GM13977 (cell line): Measurements from ENCODE around the gene PGM2L1.
A peak's percentile ranks its signal among the peaks of the same experiment; 100 is the strongest.

Source experiments
- DNase-seq: peaks from one replicate; pipeline ENCODE4 v3.0.0; 2012; ENCODE audit warnings: low spot score
- in situ Hi-C: fragments of 300-500 bp; cut with MboI; formaldehyde crosslinking; loops from one replicate; pipeline ENCODE4 v1.12.0; 2022; ENCODE audit warnings: low sequenced_read_pairs, low pct_unique_long_range_greater_than_20kb, mixed read lengths, inconsistent platforms; ENCODE audit not compliant: unreplicated experiment
- TF ChIP-seq, protein P1 (sequence below): IDR thresholded peaks from 2 replicates; pipeline ENCODE4 v1.5.1; 2012; ENCODE audit warnings: mild to moderate bottlenecking, control low read depth; ENCODE audit not compliant: insufficient read depth; ENCODE audit errors: extremely low read depth, missing control alignments

Gene PGM2L1

DNA sequence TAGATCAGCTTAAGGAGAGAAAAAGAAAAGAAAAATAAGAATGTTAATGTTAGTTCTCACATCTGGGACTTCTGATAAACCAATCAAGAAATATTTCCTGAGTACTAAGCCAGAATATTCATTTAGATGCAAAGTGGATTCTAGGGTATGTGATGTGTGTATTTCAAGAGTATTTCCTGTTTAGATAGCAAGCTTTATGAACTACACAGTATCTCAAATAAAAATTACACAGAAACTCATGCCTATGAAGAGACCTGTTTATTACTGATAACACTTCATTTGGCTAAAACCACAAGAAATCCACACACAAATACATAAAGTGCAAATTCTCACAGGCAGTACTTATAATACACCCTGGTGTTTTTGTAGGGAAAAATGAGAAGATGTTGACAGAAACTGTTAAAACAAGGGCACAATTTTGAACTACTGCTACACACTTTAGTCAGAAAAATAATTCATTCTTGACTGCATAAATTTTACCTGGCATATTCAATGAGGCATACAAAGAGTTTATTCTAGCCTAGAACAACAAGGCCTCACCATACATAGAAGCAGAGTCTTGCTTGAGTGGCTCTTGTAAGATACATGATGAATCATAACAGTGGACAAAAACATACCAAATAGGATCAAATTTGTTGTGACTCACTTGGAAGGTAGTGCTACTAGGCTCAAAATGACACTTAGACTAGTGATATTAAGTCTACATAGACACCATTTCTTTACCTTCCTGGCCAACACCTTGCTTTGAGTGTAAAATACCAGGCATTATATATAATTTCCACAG, 68.0 kb downstream of the PGM2L1 start:
- in situ Hi-C loops: no loop called here
- TF ChIP-seq, protein P1, sequence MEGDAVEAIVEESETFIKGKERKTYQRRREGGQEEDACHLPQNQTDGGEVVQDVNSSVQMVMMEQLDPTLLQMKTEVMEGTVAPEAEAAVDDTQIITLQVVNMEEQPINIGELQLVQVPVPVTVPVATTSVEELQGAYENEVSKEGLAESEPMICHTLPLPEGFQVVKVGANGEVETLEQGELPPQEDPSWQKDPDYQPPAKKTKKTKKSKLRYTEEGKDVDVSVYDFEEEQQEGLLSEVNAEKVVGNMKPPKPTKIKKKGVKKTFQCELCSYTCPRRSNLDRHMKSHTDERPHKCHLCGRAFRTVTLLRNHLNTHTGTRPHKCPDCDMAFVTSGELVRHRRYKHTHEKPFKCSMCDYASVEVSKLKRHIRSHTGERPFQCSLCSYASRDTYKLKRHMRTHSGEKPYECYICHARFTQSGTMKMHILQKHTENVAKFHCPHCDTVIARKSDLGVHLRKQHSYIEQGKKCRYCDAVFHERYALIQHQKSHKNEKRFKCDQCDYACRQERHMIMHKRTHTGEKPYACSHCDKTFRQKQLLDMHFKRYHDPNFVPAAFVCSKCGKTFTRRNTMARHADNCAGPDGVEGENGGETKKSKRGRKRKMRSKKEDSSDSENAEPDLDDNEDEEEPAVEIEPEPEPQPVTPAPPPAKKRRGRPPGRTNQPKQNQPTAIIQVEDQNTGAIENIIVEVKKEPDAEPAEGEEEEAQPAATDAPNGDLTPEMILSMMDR: no peak
- no peak for DNase-seq

DNA sequence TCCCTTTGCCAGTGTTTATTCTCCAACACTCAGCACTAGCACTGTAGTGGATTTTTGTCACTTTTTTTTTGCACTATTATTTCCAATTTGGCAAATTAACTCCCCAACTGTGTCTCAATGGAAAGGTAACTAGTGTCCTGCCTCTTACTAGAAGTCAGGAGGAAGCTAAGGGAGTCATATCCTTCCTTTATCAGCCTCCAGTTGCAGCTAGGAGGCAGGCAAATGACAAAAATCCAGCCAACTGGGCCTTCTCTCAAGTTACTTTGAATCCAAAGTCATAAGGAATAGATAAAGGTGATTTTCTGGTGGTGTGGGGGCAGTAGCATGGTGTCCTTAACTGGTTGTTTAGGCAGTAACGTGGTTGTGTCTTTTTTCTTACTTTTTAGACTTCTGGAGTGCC, 71.2 kb downstream of the PGM2L1 start:
- in situ Hi-C loops: no loop called here
- TF ChIP-seq, protein P1: no peak
- DNase-seq: no peak

DNA sequence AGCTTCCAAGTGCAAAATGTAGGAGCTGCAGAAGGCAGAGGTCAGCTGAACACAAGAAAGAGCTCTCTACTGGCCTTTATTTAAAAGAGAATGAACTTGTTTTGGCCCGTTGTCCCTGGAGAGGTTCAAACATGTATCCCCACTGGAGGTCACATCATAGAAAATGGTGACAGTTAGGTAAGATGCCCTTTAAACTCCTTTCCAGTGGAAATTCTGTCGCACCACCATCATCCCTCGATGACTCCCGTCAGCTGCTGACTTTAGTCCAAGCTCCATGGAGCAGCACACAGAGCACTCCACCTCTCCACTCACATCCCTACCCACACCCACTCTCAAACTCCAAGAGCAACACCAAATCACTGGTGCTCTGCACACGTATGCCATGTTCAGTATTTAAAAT, 71.6 kb downstream of the PGM2L1 start:
- in situ Hi-C loops: no loop called here
- no peak for DNase-seq
- TF ChIP-seq, protein P1: no peak

- TF ChIP-seq, protein P1: no peak
- in situ Hi-C loops: no loop called here
- no peak for DNase-seq
Measured at GRCh38 chr11:74325649-74326645, 72.3 kb downstream of the PGM2L1 start.

- no peak for DNase-seq
- in situ Hi-C loops: loop anchor here (25.0 kb wide), 1 partner anchor 360 kb away; the partner anchor contains the start of gene DNAJB13
- TF ChIP-seq, protein P1: no peak
Measured at GRCh38 chr11:74322667-74323066, 75.6 kb downstream of the PGM2L1 start.

- TF ChIP-seq, protein P1: peak; percentile 68
- peak; percentile 36 for DNase-seq
- in situ Hi-C loops: loop anchor here (25.0 kb wide), 1 partner anchor 359 kb away; the partner anchor contains the start of gene DNAJB13
Measured at GRCh38 chr11:74321487-74322188, 76.6 kb downstream of the PGM2L1 start.
